A549 (cell line): ENCODE data around the gene MLF1.

Experiments
- CTCF ChIP-seq: fragments of >200 bp; sonication (Bioruptor Twin); formaldehyde crosslinking; IDR thresholded peaks from 3 replicates; pipeline ENCODE4 v1.5.1; 2016
- EHMT2 ChIP-seq: fragments of 200-600 bp; sonication (generic); IDR thresholded peaks from 2 replicates; pipeline ENCODE4 v1.6.1; 2016; ENCODE audit warnings: antibody characterized with exemption, low read depth, mild to moderate bottlenecking, moderate library complexity
- EP300 ChIP-seq, 2 experiments: fragments of >200 bp; sonication (Bioruptor Twin); formaldehyde crosslinking; IDR thresholded peaks; 2 replicates in 1 of 2; 3 replicates in 1 of 2; pipeline ENCODE4 v1.6.1; 2016 to 2017
- JUN ChIP-seq, 2 experiments: fragments of >200 bp; sonication (Bioruptor Twin); formaldehyde crosslinking; IDR thresholded peaks; 2 replicates in 1 of 2; 3 replicates in 1 of 2; pipeline ENCODE4 v1.6.1; 2016 to 2017
- KDM1A ChIP-seq: fragments of 200-600 bp; sonication (generic); IDR thresholded peaks from 2 replicates; pipeline ENCODE4 v1.6.1; 2016; ENCODE audit warnings: low read depth, mild to moderate bottlenecking
- MYC ChIP-seq: IDR thresholded peaks from 2 replicates; pipeline ENCODE4 v1.6.1; 2012; ENCODE audit warnings: mild to moderate bottlenecking, inconsistent platforms, low read length, improper control_type of control experiment, borderline replicate concordance
- RFX5 ChIP-seq: fragments of 450-650 bp; IDR thresholded peaks from 2 replicates; pipeline ENCODE4 v1.7.1; 2014; ENCODE audit warnings: antibody characterized with exemption, mild to moderate bottlenecking, moderate library complexity
- TP53 ChIP-seq: fragments of 250-450 bp; sonication (Bioruptor Pico); IDR thresholded peaks from 2 replicates; pipeline ENCODE4 v1.5.0; 2021; ENCODE audit warnings: mild to moderate bottlenecking, moderate library complexity
- USF2 ChIP-seq: fragments of 450-650 bp; IDR thresholded peaks from 2 replicates; pipeline ENCODE4 v1.6.1; 2014; ENCODE audit warnings: antibody characterized with exemption
- ZC3H11A ChIP-seq: fragments of 450-650 bp; IDR thresholded peaks from 2 replicates; pipeline ENCODE4 v1.6.1; 2014; ENCODE audit warnings: antibody characterized with exemption, mild to moderate bottlenecking
- TF ChIP-seq, protein P1 (sequence below): fragments of 250-450 bp; sonication (Bioruptor Pico); IDR thresholded peaks from 2 replicates; pipeline ENCODE4 v1.5.0; 2021; ENCODE audit warnings: mild to moderate bottlenecking, moderate library complexity, borderline replicate concordance
- TF ChIP-seq, protein P2 (sequence below): IDR thresholded peaks from 2 replicates; pipeline ENCODE4 v1.6.1; 2012

- no peak for TF ChIP-seq KDM1A
- TF ChIP-seq RFX5 = no peak
- TF ChIP-seq, protein P1, sequence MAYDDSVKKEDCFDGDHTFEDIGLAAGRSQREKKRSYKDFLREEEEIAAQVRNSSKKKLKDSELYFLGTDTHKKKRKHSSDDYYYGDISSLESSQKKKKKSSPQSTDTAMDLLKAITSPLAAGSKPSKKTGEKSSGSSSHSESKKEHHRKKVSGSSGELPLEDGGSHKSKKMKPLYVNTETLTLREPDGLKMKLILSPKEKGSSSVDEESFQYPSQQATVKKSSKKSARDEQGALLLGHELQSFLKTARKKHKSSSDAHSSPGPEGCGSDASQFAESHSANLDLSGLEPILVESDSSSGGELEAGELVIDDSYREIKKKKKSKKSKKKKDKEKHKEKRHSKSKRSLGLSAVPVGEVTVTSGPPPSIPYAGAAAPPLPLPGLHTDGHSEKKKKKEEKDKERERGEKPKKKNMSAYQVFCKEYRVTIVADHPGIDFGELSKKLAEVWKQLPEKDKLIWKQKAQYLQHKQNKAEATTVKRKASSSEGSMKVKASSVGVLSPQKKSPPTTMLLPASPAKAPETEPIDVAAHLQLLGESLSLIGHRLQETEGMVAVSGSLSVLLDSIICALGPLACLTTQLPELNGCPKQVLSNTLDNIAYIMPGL (CRISPR knock-in tag) = no peak
- no peak for TF ChIP-seq JUN (IDR thresholded peaks at IDR 0.05)
- no peak for TF ChIP-seq USF2
- no peak for TF ChIP-seq TP53 (CRISPR knock-in tag)
- TF ChIP-seq CTCF = no peak
- no peak for TF ChIP-seq EP300 (IDR thresholded peaks at IDR 0.05)
- no peak for TF ChIP-seq ZC3H11A
- TF ChIP-seq MYC = no peak
- TF ChIP-seq EHMT2 = no peak
- TF ChIP-seq, protein P2, sequence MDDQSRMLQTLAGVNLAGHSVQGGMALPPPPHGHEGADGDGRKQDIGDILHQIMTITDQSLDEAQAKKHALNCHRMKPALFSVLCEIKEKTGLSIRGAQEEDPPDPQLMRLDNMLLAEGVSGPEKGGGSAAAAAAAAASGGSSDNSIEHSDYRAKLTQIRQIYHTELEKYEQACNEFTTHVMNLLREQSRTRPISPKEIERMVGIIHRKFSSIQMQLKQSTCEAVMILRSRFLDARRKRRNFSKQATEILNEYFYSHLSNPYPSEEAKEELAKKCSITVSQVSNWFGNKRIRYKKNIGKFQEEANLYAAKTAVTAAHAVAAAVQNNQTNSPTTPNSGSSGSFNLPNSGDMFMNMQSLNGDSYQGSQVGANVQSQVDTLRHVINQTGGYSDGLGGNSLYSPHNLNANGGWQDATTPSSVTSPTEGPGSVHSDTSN = no peak
These were observed 42.8 kb upstream of the MLF1 start for GRCh38 chr3:158528076-158528674.
